Hindlimb muscle (tissue), 1 donor: Measurements from ENCODE around the gene PDK4. TPM values are rescaled to one million over a fixed set of nuclear protein-coding genes. Genes with fewer than 3 reads are reported as not detected.
"Not testable (repeated sequence)": the region's sequence is repeated elsewhere in the genome, so short reads cannot be mapped to it uniquely, and the experiment has no call there.

Source experiments
- DNase-seq: peaks from one replicate; pipeline ENCODE4 v3.0.0-alpha.2; 2013
- polyA plus RNA-seq: library from polyadenylated mRNA; unstranded; fragments of 120-200 nt; gene quantifications from one replicate; pipeline ENCODE4 v1.2.1, GENCODE V29; 2013; ENCODE audit not compliant: insufficient read length

Gene PDK4
- polyA plus RNA-seq, 1 donor: 19.2 TPM

DNA sequence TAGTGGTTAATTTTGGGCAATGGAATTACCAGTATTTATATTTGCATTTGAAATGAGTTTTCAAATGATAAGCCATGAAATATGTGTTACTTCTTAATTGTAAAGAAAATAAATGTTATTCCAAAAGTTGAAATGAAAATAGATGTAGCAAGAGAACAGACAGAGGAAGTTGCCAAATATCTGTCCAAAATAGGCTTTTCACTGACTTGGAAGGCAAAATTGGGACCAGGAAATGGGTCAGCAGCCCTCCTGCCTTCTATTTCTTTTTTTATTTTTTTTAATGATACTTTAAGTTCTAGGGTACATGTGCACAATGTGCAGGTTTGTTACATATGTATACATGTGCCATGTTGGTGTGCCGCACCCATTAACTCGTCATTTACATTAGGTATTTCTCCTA, 8.1 kb upstream of the PDK4 start:
- DNase-seq: not testable (repeated sequence)

GRCh38 chr7:95602421-95602820, 6.1 kb upstream of the PDK4 start:
- no peak for DNase-seq

GRCh38 chr7:95601316-95601715, 5.0 kb upstream of the PDK4 start:
- no peak for DNase-seq

GRCh38 chr7:95599069-95599468, 2.8 kb upstream of the PDK4 start:
- DNase-seq: no peak

DNA sequence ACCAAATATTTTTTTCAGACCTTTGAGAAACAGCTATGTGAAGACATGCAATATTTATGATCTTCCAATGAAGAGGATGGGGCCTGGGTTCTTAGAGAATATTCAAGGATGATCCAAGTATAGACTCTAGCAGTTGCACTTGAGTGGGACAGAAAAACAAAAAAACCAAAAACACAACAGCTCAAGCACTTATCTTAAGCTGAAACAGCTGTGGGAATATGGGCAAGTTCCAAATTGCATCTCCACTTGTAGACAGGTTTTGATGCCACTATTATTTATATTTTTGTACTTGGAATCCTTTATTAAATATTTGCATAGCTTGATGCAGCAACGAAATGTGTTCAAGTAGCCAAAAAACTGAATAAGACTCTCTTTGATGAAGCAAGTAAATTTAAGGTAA, 2.2 kb upstream of the PDK4 start:
- DNase-seq: no peak

- DNase-seq: no peak
Measured at GRCh38 chr7:95595746-95596197, 544 bp downstream of the PDK4 start.

DNA sequence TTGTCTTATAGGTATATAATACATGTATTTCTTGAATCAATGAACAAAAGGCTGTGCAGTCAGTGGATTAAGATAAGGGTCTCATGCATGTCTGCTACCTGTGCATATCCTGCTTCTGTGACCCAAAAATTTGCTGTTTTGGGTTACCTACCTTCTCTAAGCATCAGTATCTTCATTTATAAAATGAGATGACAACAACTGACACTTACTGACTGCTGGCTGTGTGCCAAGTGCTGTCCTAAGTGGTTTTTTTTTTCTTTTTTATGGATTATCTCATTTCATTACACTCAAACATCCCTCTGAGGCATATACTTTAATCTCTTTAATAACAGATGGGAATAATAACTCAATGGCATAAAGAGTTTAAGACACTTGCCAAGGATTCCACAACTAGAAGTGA, 2.1 kb downstream of the PDK4 start:
- DNase-seq: no peak

DNA sequence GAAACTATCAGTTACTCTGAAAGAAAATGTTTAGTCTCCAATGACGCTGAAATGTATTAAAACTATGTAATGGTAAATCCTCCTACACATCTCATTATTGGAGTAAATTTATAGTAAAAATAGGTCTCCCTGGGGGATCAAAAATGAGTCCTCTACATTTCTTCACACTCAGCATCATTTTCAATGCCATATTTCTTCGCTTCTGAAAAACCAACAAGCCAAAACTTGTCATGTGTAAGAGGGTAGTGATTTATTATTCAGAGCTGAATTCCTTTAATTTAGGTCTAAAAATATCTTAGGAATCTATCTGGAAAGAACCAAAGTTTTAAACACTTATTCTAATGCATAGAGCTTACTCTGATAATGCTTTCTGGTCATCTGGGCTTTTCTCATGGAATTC, 3.0 kb downstream of the PDK4 start:
- no peak for DNase-seq

- DNase-seq: no peak
Measured at GRCh38 chr7:95592570-95592969, 3.7 kb downstream of the PDK4 start.

- DNase-seq: no peak
Measured at GRCh38 chr7:95590387-95591248, 5.7 kb downstream of the PDK4 start.

DNA sequence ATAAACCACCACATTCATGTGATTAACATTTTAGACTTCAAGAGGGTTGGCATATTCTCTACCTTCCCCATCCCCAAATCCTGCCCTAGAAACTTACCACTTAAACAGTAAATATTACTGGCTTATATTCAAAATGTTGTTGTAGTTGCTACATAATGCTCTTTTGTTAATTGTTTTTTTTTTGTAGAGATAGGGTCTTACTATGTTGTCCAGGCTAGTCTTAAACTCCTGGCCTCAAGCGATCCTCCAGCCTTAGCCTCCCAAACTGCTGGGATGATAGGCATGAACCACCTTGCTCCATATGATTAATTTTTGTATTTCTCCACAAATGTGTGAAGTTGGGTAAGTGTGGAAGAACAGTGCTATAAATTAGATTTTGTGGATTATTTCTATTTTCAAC, 6.5 kb downstream of the PDK4 start:
- DNase-seq: no peak

DNA sequence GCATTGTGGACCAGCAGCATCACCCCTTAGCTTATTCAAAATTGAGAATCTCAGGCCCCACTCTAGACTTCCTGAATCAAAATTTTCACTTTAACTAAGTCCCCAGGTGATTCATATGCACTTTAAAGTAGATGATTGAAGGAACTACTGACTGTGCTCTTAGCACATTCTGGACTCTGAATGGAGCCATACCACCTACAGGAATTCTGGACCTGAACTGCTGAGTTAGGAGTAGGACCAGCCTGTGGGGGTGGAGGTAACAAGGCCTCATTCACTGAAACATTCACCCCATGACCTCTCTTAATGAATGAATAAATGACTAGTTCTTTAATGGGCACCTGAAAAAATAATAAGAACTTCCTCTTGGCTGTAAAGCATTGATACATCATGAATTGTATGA, 7.3 kb downstream of the PDK4 start:
- DNase-seq: no peak

GRCh38 chr7:95586951-95587301, 9.4 kb downstream of the PDK4 start:
- no peak for DNase-seq

DNA sequence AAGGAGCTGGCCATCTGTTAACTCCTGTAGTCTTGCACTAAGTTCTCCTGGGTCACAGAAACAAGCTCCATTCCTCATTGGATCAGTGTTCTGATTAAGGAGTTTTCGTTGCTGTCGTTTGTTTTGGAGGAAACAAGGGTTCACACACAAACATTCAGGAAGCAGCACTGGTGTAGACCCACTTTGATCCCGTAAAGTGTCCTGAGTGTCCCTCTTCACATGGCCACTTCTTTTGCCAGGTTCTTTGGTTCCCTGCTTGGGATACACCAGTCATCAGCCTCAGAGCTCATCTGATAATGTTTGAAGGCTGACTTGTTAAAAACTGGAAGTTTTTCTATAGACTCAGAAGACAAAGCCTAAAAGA, 10.9 kb downstream of the PDK4 start:
- no peak for DNase-seq

GRCh38 chr7:95584769-95585425, 11.4 kb downstream of the PDK4 start:
- DNase-seq: no peak

DNA sequence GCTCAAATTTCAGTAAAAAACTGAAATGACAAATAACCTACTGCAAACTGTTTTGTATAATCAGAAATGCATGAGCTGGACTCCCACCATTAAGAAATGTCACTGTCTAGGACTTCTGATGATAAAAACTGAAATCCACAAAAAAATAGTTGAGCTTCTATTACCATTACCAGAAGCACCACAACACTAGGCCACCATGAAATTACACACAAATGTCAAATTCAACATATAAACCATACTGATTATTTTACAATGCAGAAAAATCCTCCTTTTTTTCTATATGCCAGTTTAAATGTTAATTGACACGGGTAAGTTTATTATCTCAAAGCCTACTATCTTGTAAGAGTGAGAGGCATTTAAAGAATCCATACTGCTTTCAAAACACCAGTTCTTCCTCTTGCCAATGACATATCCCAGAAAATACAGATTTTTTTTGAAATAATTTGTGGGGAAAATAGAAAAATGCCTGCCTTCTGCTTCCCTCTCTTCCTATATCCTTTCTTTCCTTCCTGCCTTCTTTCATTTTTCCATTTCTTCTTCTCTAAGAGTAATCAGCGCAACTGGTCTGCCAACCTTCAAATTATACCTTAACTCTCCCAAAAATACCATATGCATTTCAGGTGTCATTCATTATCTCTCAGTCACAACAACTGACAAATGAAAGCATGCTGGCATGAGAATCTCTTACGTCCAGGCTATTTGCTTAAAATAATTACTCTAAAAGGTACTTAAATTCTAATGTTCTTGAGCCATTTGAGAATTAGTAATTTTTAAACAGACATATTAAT, 12.3 kb downstream of the PDK4 start:
- DNase-seq: no peak

DNA sequence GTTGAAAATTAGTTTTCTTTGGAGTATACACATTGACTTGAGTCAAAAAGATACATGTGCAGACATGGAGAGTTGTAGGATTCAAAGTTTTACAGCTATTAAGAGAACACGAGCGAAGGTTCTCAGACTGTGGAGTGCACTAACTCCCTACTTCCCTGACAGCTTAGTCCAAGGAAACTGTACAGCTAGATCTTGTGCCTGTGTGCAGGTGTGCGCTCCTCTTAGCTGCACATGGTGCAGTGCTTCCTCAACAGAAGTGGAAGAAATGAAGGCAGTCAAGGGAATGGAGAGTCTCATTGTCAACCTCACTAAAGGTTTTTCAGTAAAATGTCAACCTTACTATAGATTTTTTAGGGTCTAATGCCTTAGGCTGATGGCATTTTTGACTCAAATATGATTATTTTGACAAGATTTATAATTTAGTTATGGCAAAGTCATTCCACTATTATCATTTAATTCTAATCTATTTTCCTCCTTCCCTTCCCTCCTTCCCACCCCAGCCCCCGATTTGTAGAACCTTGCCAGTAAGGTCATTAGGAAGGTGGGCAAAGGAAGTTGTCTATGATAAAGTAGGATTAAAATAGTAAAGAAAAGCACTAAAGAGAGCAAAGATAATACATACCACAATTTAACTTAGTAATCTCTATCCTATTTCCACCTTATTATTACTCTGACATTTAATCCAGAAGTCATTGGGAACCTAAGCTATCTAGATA, 13.6 kb downstream of the PDK4 start:
- DNase-seq: no peak

DNA sequence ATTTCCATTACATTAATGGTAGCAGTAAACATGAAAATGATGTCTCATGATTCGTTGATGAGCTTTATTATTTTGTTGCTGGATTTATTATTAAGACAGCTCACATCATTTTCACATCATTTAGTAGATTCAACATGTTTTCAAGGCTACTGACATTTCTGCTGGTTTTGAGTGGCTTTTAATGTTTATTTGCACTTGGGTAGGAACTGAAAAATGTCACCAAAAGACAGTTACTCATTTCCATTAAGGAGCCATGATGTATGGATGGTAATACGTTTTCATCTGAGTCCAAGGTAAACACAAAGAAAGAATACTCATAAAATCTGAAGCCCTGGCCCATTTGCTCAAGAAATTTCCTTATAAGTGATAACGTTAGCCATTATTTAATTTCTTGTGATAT, 14.8 kb downstream of the PDK4 start:
- DNase-seq: no peak

GRCh38 chr7:95579318-95579717, 17.0 kb downstream of the PDK4 start:
- no peak for DNase-seq

DNA sequence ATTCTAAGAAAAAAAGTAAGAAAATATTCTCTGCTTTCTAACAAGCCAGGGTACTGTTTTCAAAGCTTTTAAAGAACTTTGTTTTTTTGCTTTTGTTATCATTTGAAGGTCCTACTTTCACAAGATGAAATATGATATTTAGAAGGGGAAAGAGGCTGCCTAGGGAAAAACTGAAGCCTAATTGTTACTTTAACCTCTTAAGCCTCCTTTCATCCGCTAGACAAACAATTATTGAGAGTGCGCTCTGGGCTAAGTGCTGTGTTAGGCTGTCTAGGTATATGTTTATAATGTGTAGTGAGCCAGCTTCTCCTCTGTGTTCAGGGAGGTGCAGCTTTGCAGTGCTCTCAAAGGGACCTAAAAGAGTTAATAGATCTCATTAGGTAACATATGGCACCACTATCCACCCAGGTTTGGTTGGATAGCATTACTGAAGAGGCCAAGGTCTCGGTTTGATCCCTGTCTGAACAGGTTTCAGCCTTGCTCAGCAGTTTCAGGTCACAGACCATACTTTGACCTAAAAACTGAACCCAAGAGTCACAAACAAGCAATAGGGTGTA, 17.9 kb downstream of the PDK4 start:
- DNase-seq: no peak

DNA sequence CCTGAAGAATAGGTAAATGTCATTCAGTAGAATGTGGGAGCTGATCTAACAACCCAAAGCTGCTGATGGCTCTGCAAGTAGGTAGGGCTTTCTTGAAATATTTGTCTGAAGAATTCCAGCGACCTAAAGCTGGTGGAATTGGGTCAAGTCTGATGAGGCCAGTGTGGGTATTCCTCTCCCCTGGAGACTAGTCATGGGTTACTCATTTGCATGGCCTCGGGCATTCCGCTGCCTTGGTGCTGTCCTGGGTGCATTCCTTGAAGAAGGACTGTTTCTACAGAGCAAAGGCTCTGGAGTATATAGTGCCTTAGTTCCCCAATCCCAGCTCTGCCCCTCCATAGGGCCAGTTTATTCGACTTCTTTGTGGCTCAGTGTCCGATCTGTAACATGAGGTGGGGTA, 19.2 kb downstream of the PDK4 start:
- DNase-seq: no peak

DNA sequence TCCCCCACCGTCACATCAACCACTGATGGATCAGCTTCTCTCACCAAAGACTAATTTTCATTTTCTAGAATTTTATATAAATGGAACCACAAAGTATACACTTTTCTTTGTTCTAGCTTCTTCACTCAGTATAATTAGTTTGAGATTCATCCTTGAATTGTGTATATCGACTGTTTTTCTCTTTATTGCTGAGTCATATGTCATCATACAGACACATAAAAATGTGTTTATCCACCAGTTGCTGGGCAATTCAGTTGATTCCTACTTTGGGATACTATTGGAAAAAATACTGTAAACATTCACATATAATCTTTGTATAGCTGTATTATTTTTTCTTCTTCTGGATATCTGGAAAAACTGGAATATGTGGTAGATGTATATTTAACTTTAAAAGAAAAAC, 26.6 kb downstream of the PDK4 start:
- DNase-seq: no peak

GRCh38 chr7:95560674-95561073, 35.6 kb downstream of the PDK4 start:
- no peak for DNase-seq
